Neutrophil (primary cell): ENCODE data around the gene TREM1.

Source experiments
- H3K27ac ChIP-seq: fragments of 200-600 bp; sonication (generic); 2 replicates; pipeline ENCODE4 v1.5.1; 2016; ENCODE audit warnings: mild to moderate bottlenecking, moderate library complexity
- H3K27me3 ChIP-seq: fragments of 200-600 bp; sonication (generic); 2 replicates; pipeline ENCODE4 v1.6.0; 2016; ENCODE audit warnings: mild to moderate bottlenecking
- H3K36me3 ChIP-seq: fragments of 200-600 bp; sonication (generic); 2 replicates; pipeline ENCODE4 v1.5.1; 2017
- H3K4me1 ChIP-seq, 2 experiments: fragments of 200-600 bp in 1 of 2; sonication (generic) in 1 of 2; 1 replicate in 1 of 2; 2 replicates in 1 of 2; pipeline versions ENCODE4 v1.5.1 to v1.6.1; 2013 to 2016; ENCODE audit warnings: low read depth in 1 of 2, low read length in 1 of 2, mild to moderate bottlenecking in 1 of 2, moderate library complexity in 1 of 2; ENCODE audit not compliant: control insufficient read depth in 1 of 2, insufficient read depth in 1 of 2
- H3K4me3 ChIP-seq, 2 experiments: fragments of 200-600 bp in 1 of 2; sonication (generic) in 1 of 2; 1 replicate in 1 of 2; 2 replicates in 1 of 2; pipeline ENCODE4 v1.5.1; 2013 to 2016; ENCODE audit warnings: low read depth in 1 of 2, low read length in 1 of 2, mild to moderate bottlenecking in 1 of 2, moderate library complexity in 1 of 2
- H3K9me3 ChIP-seq: fragments of 200-600 bp; sonication (generic); 2 replicates; pipeline ENCODE4 v1.5.1; 2016
- TF ChIP-seq, protein P1 (sequence below): fragments of 200-600 bp; sonication (generic); IDR thresholded peaks from 2 replicates; pipeline ENCODE4 v1.5.1; 2016; ENCODE audit warnings: antibody characterized with exemption

Gene TREM1

DNA sequence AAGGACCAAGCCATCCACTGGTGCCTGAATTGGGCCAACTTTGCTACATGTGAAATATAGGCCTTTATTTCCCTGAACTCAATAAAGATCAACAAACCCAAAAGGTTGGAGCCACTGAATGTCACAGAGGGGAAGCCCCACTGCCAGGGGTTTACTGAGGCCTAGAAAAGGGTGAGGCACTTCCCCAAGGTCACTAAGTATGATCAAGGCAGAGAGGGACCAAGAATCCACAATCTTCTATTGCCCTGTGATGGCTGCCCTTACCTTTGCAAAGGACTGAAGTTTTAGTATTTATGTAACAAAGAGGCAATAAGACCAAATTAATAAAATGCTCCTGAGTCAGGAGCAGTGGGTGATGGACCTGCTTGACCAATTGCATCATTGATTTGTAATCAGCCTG lies 18.0 kb downstream of the TREM1 start:
- Histone ChIP-seq H3K36me3 (peaks cover 37% of the 10 kb centered on the region), H3K27me3 (no peaks in the 10 kb centered on the region), H3K4me1 (peaks cover 71 to 85% of the 10 kb centered on the region in 2 experiments), H3K27ac (peak overlapping the region; percentile 94), H3K4me3 (peak overlapping the region; percentile 53 to 71), H3K9me3 (no peaks in the 10 kb centered on the region)
- TF ChIP-seq, protein P1, sequence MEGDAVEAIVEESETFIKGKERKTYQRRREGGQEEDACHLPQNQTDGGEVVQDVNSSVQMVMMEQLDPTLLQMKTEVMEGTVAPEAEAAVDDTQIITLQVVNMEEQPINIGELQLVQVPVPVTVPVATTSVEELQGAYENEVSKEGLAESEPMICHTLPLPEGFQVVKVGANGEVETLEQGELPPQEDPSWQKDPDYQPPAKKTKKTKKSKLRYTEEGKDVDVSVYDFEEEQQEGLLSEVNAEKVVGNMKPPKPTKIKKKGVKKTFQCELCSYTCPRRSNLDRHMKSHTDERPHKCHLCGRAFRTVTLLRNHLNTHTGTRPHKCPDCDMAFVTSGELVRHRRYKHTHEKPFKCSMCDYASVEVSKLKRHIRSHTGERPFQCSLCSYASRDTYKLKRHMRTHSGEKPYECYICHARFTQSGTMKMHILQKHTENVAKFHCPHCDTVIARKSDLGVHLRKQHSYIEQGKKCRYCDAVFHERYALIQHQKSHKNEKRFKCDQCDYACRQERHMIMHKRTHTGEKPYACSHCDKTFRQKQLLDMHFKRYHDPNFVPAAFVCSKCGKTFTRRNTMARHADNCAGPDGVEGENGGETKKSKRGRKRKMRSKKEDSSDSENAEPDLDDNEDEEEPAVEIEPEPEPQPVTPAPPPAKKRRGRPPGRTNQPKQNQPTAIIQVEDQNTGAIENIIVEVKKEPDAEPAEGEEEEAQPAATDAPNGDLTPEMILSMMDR = no peak

DNA sequence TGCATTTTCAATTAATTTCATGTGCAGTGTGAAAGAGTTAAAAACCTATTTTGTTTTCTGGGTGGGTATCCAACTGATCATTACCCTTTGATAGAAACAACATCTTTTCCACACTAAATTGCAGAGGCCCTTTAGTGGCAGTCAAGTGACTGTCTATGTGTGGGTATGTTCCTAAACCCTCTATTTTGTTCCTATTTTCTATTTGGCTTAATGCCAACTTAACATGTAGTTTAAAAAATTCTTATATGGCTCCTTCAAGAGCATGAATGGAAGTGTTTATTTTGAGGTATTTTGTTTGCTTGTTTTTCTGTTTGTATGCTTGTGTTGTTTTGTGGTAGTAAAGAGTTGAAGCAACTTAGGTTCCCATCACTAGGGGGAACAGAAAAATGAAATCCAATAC lies 19.9 kb downstream of the TREM1 start:
- H3K9me3 ChIP-seq = no peaks in the 10 kb centered on the region
- no peak overlapping the region for H3K4me3 ChIP-seq
- no peaks in the 10 kb centered on the region for H3K27me3 ChIP-seq
- peaks cover 29% of the 10 kb centered on the region for H3K36me3 ChIP-seq
- H3K27ac ChIP-seq = peak overlapping the region; percentile 94
- TF ChIP-seq, protein P1 = no peak
- H3K4me1 ChIP-seq = peaks cover 52 to 66% of the 10 kb centered on the region in 2 experiments

DNA sequence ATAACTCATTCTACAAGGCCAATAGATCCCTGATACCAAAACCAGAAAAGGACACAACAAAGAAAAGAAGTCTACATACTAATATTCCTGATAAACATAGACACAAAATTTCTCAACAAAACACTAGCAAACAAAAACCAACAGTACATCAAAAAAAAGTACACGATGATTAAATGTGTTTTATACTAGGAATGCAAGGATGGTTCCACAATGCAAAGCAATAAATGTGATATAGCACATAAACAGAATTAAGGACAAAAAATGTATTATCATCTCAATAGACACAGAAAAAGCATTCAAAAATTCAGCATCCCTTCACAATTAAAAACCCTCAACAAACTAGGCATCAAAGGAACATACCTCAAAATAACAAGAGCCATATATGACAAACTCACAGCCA lies 23.2 kb downstream of the TREM1 start:
- Histone ChIP-seq H3K9me3 (no peaks in the 10 kb centered on the region), H3K27ac (no peak overlapping the region), H3K36me3 (peaks cover 29% of the 10 kb centered on the region), H3K4me3 (no peak overlapping the region), H3K27me3 (no peaks in the 10 kb centered on the region), H3K4me1 (peaks cover 21 to 44% of the 10 kb centered on the region in 2 experiments)
- TF ChIP-seq, protein P1 = no peak

DNA sequence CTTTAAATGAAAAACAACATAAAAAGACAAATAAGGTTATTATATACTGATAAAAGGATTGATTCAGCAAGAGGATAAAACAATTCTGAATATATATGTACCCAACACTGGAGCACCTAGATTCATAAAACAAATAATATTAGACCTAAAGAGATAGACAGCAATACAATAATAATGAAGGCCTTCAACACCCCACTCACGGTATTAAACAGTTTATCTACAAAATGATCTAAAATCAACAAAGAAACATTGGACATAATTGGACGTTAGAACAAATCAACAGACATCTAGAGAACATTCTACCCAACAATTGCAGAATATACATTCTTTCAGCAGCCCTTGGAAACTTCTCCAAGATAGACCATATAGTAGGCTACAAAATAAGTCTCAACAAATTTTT lies 24.1 kb downstream of the TREM1 start:
- H3K4me1 ChIP-seq = peaks cover 23 to 44% of the 10 kb centered on the region in 2 experiments
- peaks cover 21% of the 10 kb centered on the region for H3K36me3 ChIP-seq
- no peak overlapping the region for H3K27ac ChIP-seq
- H3K4me3 ChIP-seq = no peak overlapping the region
- H3K27me3 ChIP-seq = no peaks in the 10 kb centered on the region
- TF ChIP-seq, protein P1 = no peak
- H3K9me3 ChIP-seq = no peaks in the 10 kb centered on the region

GRCh38 chr6:41258196-41258493 lies 28.3 kb downstream of the TREM1 start:
- Histone ChIP-seq H3K4me3 (no peak overlapping the region), H3K27me3 (no peaks in the 10 kb centered on the region)
- TF ChIP-seq, protein P1 = no peak

More at GRCh38 chr6:41258196-41258493, 28.3 kb downstream of the TREM1 start:
- peaks cover 30 to 53% of the 10 kb centered on the region in 2 experiments for H3K4me1 ChIP-seq
- H3K36me3 ChIP-seq = peaks cover 6% of the 10 kb centered on the region
- peak overlapping the region; percentile 45 for H3K27ac ChIP-seq
- H3K9me3 ChIP-seq = no peaks in the 10 kb centered on the region
